ENCODE results near the gene THADA. TPM values are rescaled to one million over a fixed set of nuclear protein-coding genes. Genes with fewer than 3 reads are reported as not detected.

THADA gene
- total RNA-seq, 1 donor = 39.4 TPM

DNA sequence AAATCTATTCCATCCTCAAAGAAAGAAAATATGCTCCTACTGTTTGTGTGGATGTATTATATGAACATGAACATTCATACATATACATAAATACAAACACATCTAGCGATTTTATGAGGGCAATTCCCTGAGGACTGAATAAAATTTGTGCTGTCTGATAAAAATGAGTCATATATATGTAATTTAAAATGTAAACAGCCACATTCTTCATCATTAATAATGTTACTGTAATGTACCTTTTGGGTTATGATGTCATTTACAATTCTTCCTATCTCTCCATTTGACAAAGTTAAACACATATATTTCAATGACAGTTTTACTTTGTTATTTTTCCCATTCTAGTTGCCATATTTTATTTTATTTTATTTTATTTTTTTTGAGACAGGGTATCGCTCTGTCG lies 278.2 kb downstream of the THADA start:
- Histone ChIP-seq H3K79me2 (ENCODE audit: insufficient read depth, low read length) (no peaks in the 10 kb centered on the region), H3K4me1 (ENCODE audit: insufficient read depth, low read length) (peaks cover 24% of the 10 kb centered on the region), H4K20me1 (ENCODE audit: insufficient read depth, low read length) (peaks cover 11% of the 10 kb centered on the region), H3K27ac (ENCODE audit: low read depth, low read length) (no peak overlapping the region), H3K4me2 (ENCODE audit: insufficient read depth, low read length) (no peak overlapping the region), H3K4me3 (ENCODE audit: insufficient read depth, low read length) (no peak overlapping the region), H3K36me3 (ENCODE audit: insufficient read depth, low read length) (peaks cover 8% of the 10 kb centered on the region), H3K27me3 (ENCODE audit: insufficient read depth, low read length) (no peaks in the 10 kb centered on the region), H3K9me3 (ENCODE audit: low read depth, low read length) (no peaks in the 10 kb centered on the region), H2AFZ (ENCODE audit: low read length) (no peak overlapping the region)
- no peak for TF ChIP-seq CTCF (IDR thresholded peaks at IDR 0.05; ENCODE audit: extremely low read depth, low read depth, low read length)
- DNase-seq (ENCODE audit: insufficient read length, low spot score, missing footprints) = no peak

GRCh38 chr2:43317194-43317593 lies 278.6 kb downstream of the THADA start:
- Histone ChIP-seq H2AFZ (ENCODE audit: low read length) (no peak overlapping the region), H3K4me2 (ENCODE audit: insufficient read depth, low read length) (no peak overlapping the region), H3K27ac (ENCODE audit: low read depth, low read length) (no peak overlapping the region), H3K79me2 (ENCODE audit: insufficient read depth, low read length) (no peaks in the 10 kb centered on the region), H3K4me1 (ENCODE audit: insufficient read depth, low read length) (peaks cover 27% of the 10 kb centered on the region), H3K36me3 (ENCODE audit: insufficient read depth, low read length) (peaks cover 8% of the 10 kb centered on the region), H4K20me1 (ENCODE audit: insufficient read depth, low read length) (peaks cover 11% of the 10 kb centered on the region), H3K4me3 (ENCODE audit: insufficient read depth, low read length) (no peak overlapping the region), H3K9me3 (ENCODE audit: low read depth, low read length) (no peaks in the 10 kb centered on the region), H3K27me3 (ENCODE audit: insufficient read depth, low read length) (no peaks in the 10 kb centered on the region)
- TF ChIP-seq CTCF (IDR thresholded peaks at IDR 0.05; ENCODE audit: extremely low read depth, low read depth, low read length) = no peak
- no peak for DNase-seq (ENCODE audit: insufficient read length, low spot score, missing footprints)

GRCh38 chr2:43315482-43315881 lies 280.4 kb downstream of the THADA start:
- Histone ChIP-seq H3K36me3 (ENCODE audit: insufficient read depth, low read length) (peaks cover 8% of the 10 kb centered on the region), H3K4me2 (ENCODE audit: insufficient read depth, low read length) (no peak overlapping the region), H3K4me3 (ENCODE audit: insufficient read depth, low read length) (no peak overlapping the region), H2AFZ (ENCODE audit: low read length) (no peak overlapping the region), H3K9me3 (ENCODE audit: low read depth, low read length) (no peaks in the 10 kb centered on the region), H3K27ac (ENCODE audit: low read depth, low read length) (no peak overlapping the region), H4K20me1 (ENCODE audit: insufficient read depth, low read length) (peaks cover 11% of the 10 kb centered on the region), H3K4me1 (ENCODE audit: insufficient read depth, low read length) (peaks cover 27% of the 10 kb centered on the region), H3K27me3 (ENCODE audit: insufficient read depth, low read length) (no peaks in the 10 kb centered on the region), H3K79me2 (ENCODE audit: insufficient read depth, low read length) (no peaks in the 10 kb centered on the region)
- no peak for DNase-seq (ENCODE audit: insufficient read length, low spot score, missing footprints)
- no peak for TF ChIP-seq CTCF (IDR thresholded peaks at IDR 0.05; ENCODE audit: extremely low read depth, low read depth, low read length)

DNA sequence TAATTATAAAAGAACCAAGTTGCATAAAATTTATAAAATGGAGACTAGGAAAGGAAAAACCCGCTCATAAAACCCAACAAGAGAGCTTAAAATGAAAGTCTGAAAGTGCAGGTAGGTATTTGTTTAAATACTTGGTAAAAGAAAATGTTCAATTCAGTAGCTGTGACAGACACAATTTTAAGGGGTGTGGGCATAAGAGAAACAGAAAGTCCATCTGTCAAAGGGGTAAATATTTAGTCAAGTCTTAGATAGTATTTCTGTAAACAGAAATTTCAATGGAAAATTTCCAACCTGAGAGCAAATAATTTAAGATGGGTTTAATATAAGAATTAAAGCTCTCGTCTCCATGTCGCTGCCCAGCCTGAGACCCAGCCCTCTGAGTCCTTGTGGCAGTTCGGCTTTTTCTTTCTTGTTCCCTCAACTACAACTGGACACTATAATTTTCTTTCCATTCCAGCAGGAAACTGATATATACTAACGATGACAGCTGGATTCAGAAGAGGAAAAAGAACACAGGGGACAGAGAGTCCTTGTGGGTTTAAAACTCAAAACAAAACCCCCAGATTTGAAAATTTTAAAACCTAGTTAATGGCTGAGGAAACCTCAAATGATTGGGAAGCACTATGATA lies 281.4 kb downstream of the THADA start:
- Histone ChIP-seq H2AFZ (ENCODE audit: low read length) (no peak overlapping the region), H3K36me3 (ENCODE audit: insufficient read depth, low read length) (peaks cover 3% of the 10 kb centered on the region), H3K4me2 (ENCODE audit: insufficient read depth, low read length) (no peak overlapping the region), H4K20me1 (ENCODE audit: insufficient read depth, low read length) (peaks cover 11% of the 10 kb centered on the region), H3K79me2 (ENCODE audit: insufficient read depth, low read length) (no peaks in the 10 kb centered on the region), H3K4me1 (ENCODE audit: insufficient read depth, low read length) (peaks cover 24% of the 10 kb centered on the region), H3K4me3 (ENCODE audit: insufficient read depth, low read length) (no peak overlapping the region), H3K9me3 (ENCODE audit: low read depth, low read length) (no peaks in the 10 kb centered on the region), H3K27ac (ENCODE audit: low read depth, low read length) (no peak overlapping the region), H3K27me3 (ENCODE audit: insufficient read depth, low read length) (no peaks in the 10 kb centered on the region)
- DNase-seq (ENCODE audit: insufficient read length, low spot score, missing footprints) = no peak
- TF ChIP-seq CTCF (IDR thresholded peaks at IDR 0.05; ENCODE audit: extremely low read depth, low read depth, low read length) = no peak

Data from osteoblast (primary cell).